EH (cell line): ENCODE results near the gene ZNF177.

Experiments
- DNase-seq: peaks from one replicate; pipeline ENCODE4 v3.0.0-alpha.2; 2015; ENCODE audit warnings: low read depth

The ZNF177 gene

GRCh38 chr19:9430444-9430843 lies 67.6 kb downstream of the ZNF177 start:
- DNase-seq: no peak

GRCh38 chr19:9431475-9431874 lies 68.7 kb downstream of the ZNF177 start:
- DNase-seq: peak; percentile 18
